ENCODE results near the gene GALNT10. TPM values are rescaled to one million over a fixed set of nuclear protein-coding genes. Genes with fewer than 3 reads are reported as not detected.

The GALNT10 gene
- total and polyA plus RNA-seq, 9 of the 15 experiments (the other 6 are each of a cell fraction or from before 2014, with no cell fraction given) = 4.6 to 37.1 (median 13.3) TPM

- TF ChIP-seq REST (IDR thresholded peaks at IDR 0.05; ENCODE audit: borderline replicate concordance) = peak; percentile 86
- no peak for TF ChIP-seq REST (CRISPR knock-in tag; IDR thresholded peaks at IDR 0.05; ENCODE audit: low read depth)
- no peak for TF ChIP-seq CCNT2 (IDR thresholded peaks at IDR 0.05; ENCODE audit: borderline replicate concordance, extremely low read depth, insufficient read length, low read depth, low read length)
- no peak for TF ChIP-seq TCF15 (CRISPR knock-in tag; IDR thresholded peaks at IDR 0.05)
- peak; percentile 51; the same call in 1 of the 2 replicates for TF ChIP-seq STAG1 (CRISPR knock-in tag; IDR thresholded peaks at IDR 0.05; ENCODE audit: borderline replicate concordance)
- TF ChIP-seq ZNF347 (CRISPR knock-in tag; IDR thresholded peaks at IDR 0.05; ENCODE audit: low read depth) = no peak
- 0 out of 2 replicates have a peak, but pooled peaks have one; percentile 7 for TF ChIP-seq CEBPG (CRISPR knock-in tag; IDR thresholded peaks at IDR 0.05)
- no peak for TF ChIP-seq CEBPG (tag; conservative IDR thresholded peaks at IDR 0.05 in 1 of 2, IDR thresholded peaks at IDR 0.05 in 1 of 2)
- TF ChIP-seq CC2D1A (IDR thresholded peaks at IDR 0.05) = 0 out of 2 replicates have a peak, but pooled peaks have one; percentile 18
- 0 out of 2 replicates have a peak, but pooled peaks have one; percentile 29 for TF ChIP-seq XRCC5 (IDR thresholded peaks at IDR 0.05; ENCODE audit: low read depth, low read length)
- peak; percentile 92 for TF ChIP-seq SMC3 (conservative IDR thresholded peaks at IDR 0.05; ENCODE audit: insufficient read depth, low read depth, low read length)
- TF ChIP-seq CTCFL (IDR thresholded peaks at IDR 0.05; ENCODE audit: borderline replicate concordance, insufficient read depth, low read depth, low read length, poor library complexity, severe bottlenecking) = peak; percentile 17
Measured at GRCh38 chr5:154467655-154468354, 277.3 kb downstream of the GALNT10 start (continued).

Data from K562 (cell line).